HepG2 (cell line): ENCODE results near the gene DDI2. TPM values are rescaled to one million over a fixed set of nuclear protein-coding genes. Genes with fewer than 3 reads are reported as not detected.

Source experiments
- CAMTA2 ChIP-seq: sonication (generic); formaldehyde crosslinking; IDR thresholded peaks from 2 replicates; pipeline ENCODE4 v1.4.0; 2020; ENCODE audit warnings: mild to moderate bottlenecking, missing genetic modification reagents, borderline replicate concordance
- DMAP1 ChIP-seq: IDR thresholded peaks from 2 replicates; pipeline ENCODE4 v1.6.1; 2016
- DMTF1 ChIP-seq: sonication (generic); formaldehyde crosslinking; IDR thresholded peaks from 2 replicates; pipeline ENCODE4 v1.4.0; 2020; ENCODE audit warnings: mild to moderate bottlenecking, missing genetic modification reagents
- IRF1 ChIP-seq: sonication (generic); formaldehyde crosslinking; IDR thresholded peaks from 2 replicates; pipeline ENCODE4 v1.4.0; 2020; ENCODE audit warnings: low read depth, mild to moderate bottlenecking, missing genetic modification reagents
- KLF6 ChIP-seq: IDR thresholded peaks from 2 replicates; pipeline ENCODE4 v1.8.0; 2016; ENCODE audit warnings: missing biosample characterization, missing genetic modification reagents
- MED1 ChIP-seq: sonication (generic); formaldehyde crosslinking; IDR thresholded peaks from 2 replicates; pipeline ENCODE4 v1.4.0; 2020; ENCODE audit warnings: missing genetic modification reagents
- MEIS2 ChIP-seq: sonication (generic); formaldehyde crosslinking; IDR thresholded peaks from 2 replicates; pipeline ENCODE4 v1.9.0; 2021; ENCODE audit warnings: mild to moderate bottlenecking, missing genetic modification reagents
- NCOR1 ChIP-seq: fragments of 200-600 bp; sonication (generic); IDR thresholded peaks from 2 replicates; pipeline ENCODE4 v1.7.0; 2017; ENCODE audit warnings: antibody characterized with exemption, low read length, borderline replicate concordance
- NFE2L2 ChIP-seq: fragments of 150-350 bp; IDR thresholded peaks from 2 replicates; pipeline ENCODE4 v1.6.1; 2014; ENCODE audit warnings: low read length
- RAD51 ChIP-seq: fragments of 450-650 bp; IDR thresholded peaks from 2 replicates; pipeline ENCODE4 v1.6.1; 2016; ENCODE audit warnings: borderline replicate concordance
- SAP130 ChIP-seq: IDR thresholded peaks from 2 replicates; pipeline ENCODE4 v1.6.1; 2016; ENCODE audit warnings: low read depth
- SATB2 ChIP-seq: sonication (generic); formaldehyde crosslinking; IDR thresholded peaks from 2 replicates; pipeline ENCODE4 v1.5.0; 2020; ENCODE audit warnings: missing genetic modification reagents
- SRSF4 ChIP-seq: fragments of 200-400 bp; formaldehyde crosslinking; IDR thresholded peaks from one replicate; pipeline ENCODE4 v1.6.1; 2018; ENCODE audit warnings: mild to moderate bottlenecking, low read depth, low read length, moderate library complexity; ENCODE audit not compliant: poor library complexity, severe bottlenecking
- ZHX2 ChIP-seq, 2 experiments: sonication (generic) in 1 of 2; formaldehyde crosslinking in 1 of 2; IDR thresholded peaks; 2 replicates each; pipeline versions ENCODE4 v1.6.1 to v1.9.0; 2014 to 2022; ENCODE audit warnings: antibody characterized with exemption in 1 of 2, borderline replicate concordance in 1 of 2, inconsistent platforms in 1 of 2, low read depth in 1 of 2, missing genetic modification reagents in 1 of 2
- ZKSCAN5 ChIP-seq: sonication (generic); formaldehyde crosslinking; IDR thresholded peaks from 2 replicates; pipeline ENCODE4 v1.5.1; 2020; ENCODE audit warnings: mild to moderate bottlenecking, missing genetic modification reagents
- ZNF253 ChIP-seq: sonication (generic); formaldehyde crosslinking; IDR thresholded peaks from 2 replicates; pipeline ENCODE4 v1.8.0; 2022; ENCODE audit warnings: mild to moderate bottlenecking, missing genetic modification reagents, borderline replicate concordance
- ZNF343 ChIP-seq: sonication (generic); formaldehyde crosslinking; IDR thresholded peaks from 2 replicates; pipeline ENCODE4 v1.4.0; 2020; ENCODE audit warnings: mild to moderate bottlenecking, missing genetic modification reagents
- ZNF432 ChIP-seq: sonication (generic); formaldehyde crosslinking; IDR thresholded peaks from 2 replicates; pipeline ENCODE4 v1.5.0; 2020; ENCODE audit warnings: missing genetic modification reagents, mild to moderate bottlenecking, borderline replicate concordance
- ZNF496 ChIP-seq: sonication (generic); formaldehyde crosslinking; IDR thresholded peaks from 2 replicates; pipeline ENCODE4 v1.8.1; 2023; ENCODE audit warnings: mild to moderate bottlenecking, moderate library complexity, missing genetic modification reagents; ENCODE audit not compliant: insufficient replicate concordance
- ZNF577 ChIP-seq: sonication (generic); formaldehyde crosslinking; IDR thresholded peaks from 2 replicates; pipeline ENCODE4 v1.4.0; 2020; ENCODE audit warnings: mild to moderate bottlenecking, low read depth, missing genetic modification reagents, borderline replicate concordance
- ZNF800 ChIP-seq: sonication (generic); formaldehyde crosslinking; IDR thresholded peaks from 2 replicates; pipeline ENCODE4 v1.4.0; 2020; ENCODE audit warnings: missing genetic modification reagents
- polyA plus RNA-seq, 8 experiments: library from polyadenylated mRNA; depleted of rRNA in 3 of 8; stranded (reverse) in 7 of 8; unstranded in 1 of 8; fragments of >200 nt; fragmentation: Illumina TruSeq in 4 of 8; extraction: Trizol in 4 of 8; gene quantifications; 2 replicates each; pipeline versions ENCODE4 v1.2.1 to v1.2.3, GENCODE V29; 2011 to 2016; ENCODE audit warnings: low read depth in 4 of 8, missing spikeins in 1 of 8, mixed read lengths in 1 of 8; ENCODE audit not compliant: insufficient read depth in 1 of 8
- total RNA-seq, 5 experiments: library from RNA; depleted of rRNA; stranded (reverse); fragments of >200 nt; fragmentation: Illumina TruSeq; extraction: Trizol; gene quantifications; 2 replicates each; pipeline ENCODE4 v1.2.3, GENCODE V29; 2016; ENCODE audit warnings: low read depth in 1 of 5

The DDI2 gene
- total and polyA plus RNA-seq, 2 of the 13 experiments (the other 11 are each of a cell fraction or from before 2014, with no cell fraction given) = 8.5 to 25.7 TPM

- TF ChIP-seq DMTF1 (CRISPR knock-in tag) (no peak), ZHX2 (IDR thresholded peaks at IDR 0.05; ENCODE audit: low read depth) (no peak), ZHX2 (CRISPR knock-in tag; IDR thresholded peaks at IDR 0.05; ENCODE audit: borderline replicate concordance) (no peak), MED1 (no peak), IRF1 (CRISPR knock-in tag) (no peak), ZNF432 (CRISPR knock-in tag) (no peak), ZNF800 (CRISPR knock-in tag) (no peak), RAD51 (no peak), ZNF253 (CRISPR knock-in tag) (no peak), ZNF577 (CRISPR knock-in tag) (no peak), KLF6 (CRISPR knock-in tag) (no peak), NCOR1 (no peak), SRSF4 (no peak), DMAP1 (CRISPR knock-in tag) (no peak), ZKSCAN5 (no peak), ZNF343 (CRISPR knock-in tag) (no peak), ZNF496 (no peak), SAP130 (CRISPR knock-in tag) (peak; percentile 82), NFE2L2 (no peak), MEIS2 (CRISPR knock-in tag) (no peak), CAMTA2 (CRISPR knock-in tag) (no peak), SATB2 (CRISPR knock-in tag) (no peak)
Observed at GRCh38 chr1:15610167-15610566, 7.1 kb upstream of the DDI2 start (continued).
